B cell (primary cell): ENCODE data around the gene VAV2. TPM values are rescaled to one million over a fixed set of nuclear protein-coding genes. Genes with fewer than 3 reads are reported as not detected.
"Not testable (repeated sequence)": the region's sequence is repeated elsewhere in the genome, so short reads cannot be mapped to it uniquely, and the experiment has no call there.

Experiments
- ATAC-seq: fragments of 200-7000 bp; cut with Tn5 transposase; one replicate; pipeline ENCODE4 v1.10.0; 2021; ENCODE audit warnings: low read depth, mild to moderate bottlenecking, moderate number of reproducible peaks, moderate library complexity
- CTCF ChIA-PET: fragments of 350-600 bp; sonication (Branson Sonifier 250); formaldehyde crosslinking; loops from one replicate; lab custom pipeline; 2021; ENCODE audit warnings: antibody characterized with exemption, inconsistent platforms; lab: Charles Lee
- POLR2A ChIA-PET: fragments of 350-600 bp; sonication (Branson Sonifier 250); formaldehyde crosslinking; loops from one replicate; lab custom pipeline; 2021; ENCODE audit warnings: antibody characterized with exemption; lab: Charles Lee
- DNase-seq: peaks from one replicate; pipeline ENCODE4 v3.0.0; 2013
- H2AFZ ChIP-seq: 2 replicates; pipeline ENCODE4 v1.6.1; 2012; ENCODE audit warnings: mild to moderate bottlenecking, low read depth, low read length; ENCODE audit not compliant: insufficient read depth, poor library complexity, severe bottlenecking
- H3K27ac ChIP-seq, 2 donors: 1 replicate in 1 of 2; 2 replicates in 1 of 2; pipeline ENCODE4 v1.5.1; 2012 to 2013; ENCODE audit warnings: low read length in 2 of 2, mild to moderate bottlenecking in 2 of 2, moderate library complexity in 1 of 2
- H3K27me3 ChIP-seq, 4 experiments: fragments of 200-600 bp in 1 of 4; sonication (generic) in 1 of 4; replicated peaks in 1 of 4; 1 replicate in 2 of 4; 2 replicates in 2 of 4; pipeline versions ENCODE4 v1.6.1 to v1.7.0; 2013 to 2016; ENCODE audit warnings: low read length in 3 of 4, mild to moderate bottlenecking in 2 of 4, mixed read lengths in 1 of 4, moderate library complexity in 1 of 4; ENCODE audit not compliant: insufficient read depth in 4 of 4, control insufficient read depth in 3 of 4; ENCODE audit errors: control extremely low read depth in 1 of 4
- H3K36me3 ChIP-seq, 2 experiments: replicated peaks in 1 of 2; 1 replicate in 1 of 2; 2 replicates in 1 of 2; pipeline versions ENCODE4 v1.6.1 to v1.7.1; 2013; ENCODE audit warnings: low read length in 1 of 2; ENCODE audit not compliant: insufficient read depth in 2 of 2, control insufficient read depth in 1 of 2; ENCODE audit errors: control extremely low read depth in 1 of 2, extremely low read depth in 1 of 2
- H3K4me1 ChIP-seq, 2 donors: fragments of 200-600 bp in 1 of 2; sonication (generic) in 1 of 2; 1 replicate in 1 of 2; 2 replicates in 1 of 2; pipeline versions ENCODE4 v1.5.1 to v1.6.1; 2013 to 2017; ENCODE audit warnings: low read length in 2 of 2; ENCODE audit not compliant: control insufficient read depth in 2 of 2, insufficient read depth in 2 of 2
- H3K4me2 ChIP-seq: replicated peaks from 2 replicates; pipeline ENCODE3; 2012; ENCODE audit warnings: mild to moderate bottlenecking, low read depth, low read length; ENCODE audit not compliant: poor library complexity, severe bottlenecking
- H3K4me3 ChIP-seq, 5 experiments: fragments of 200-600 bp in 1 of 5; sonication (generic) in 1 of 5; 1 replicate in 3 of 5; 2 replicates in 2 of 5; pipeline versions ENCODE4 v1.5.1 to v1.7.0; 2011 to 2016; ENCODE audit warnings: low read length in 4 of 5, mild to moderate bottlenecking in 4 of 5, low read depth in 2 of 5, control low read depth in 1 of 5, moderate library complexity in 1 of 5; ENCODE audit not compliant: insufficient read depth in 1 of 5; ENCODE audit errors: control extremely low read depth in 1 of 5, extremely low read depth in 1 of 5
- H3K79me2 ChIP-seq: fragments of 200-600 bp; sonication (generic); one replicate; pipeline ENCODE4 v1.6.0; 2016; ENCODE audit warnings: low read length; ENCODE audit not compliant: control insufficient read depth, insufficient read depth
- H3K9ac ChIP-seq: fragments of 200-600 bp; sonication (generic); 2 replicates; pipeline ENCODE4 v1.6.1; 2017; ENCODE audit warnings: mild to moderate bottlenecking, low read length, moderate library complexity
- H3K9me3 ChIP-seq, 3 donors: one replicate each; pipeline versions ENCODE4 v1.6.1 to v1.7.1; 2013; ENCODE audit warnings: low read length in 2 of 3; ENCODE audit not compliant: control insufficient read depth in 2 of 3, insufficient read depth in 1 of 3; ENCODE audit errors: control extremely low read depth in 1 of 3
- H4K20me1 ChIP-seq: 2 replicates; pipeline ENCODE4 v1.6.0; 2012; ENCODE audit warnings: mild to moderate bottlenecking, low read length; ENCODE audit not compliant: insufficient read depth, control insufficient read depth, poor library complexity, severe bottlenecking
- H3K27ac Mint-ChIP-seq: one replicate; pipeline ENCODE4 v1.8.0; 2021; ENCODE audit warnings: mixed read lengths
- H3K27me3 Mint-ChIP-seq: one replicate; pipeline ENCODE4 v1.8.0; 2021; ENCODE audit warnings: mixed read lengths
- H3K4me1 Mint-ChIP-seq: one replicate; pipeline ENCODE4 v1.8.0; 2021; ENCODE audit warnings: mixed read lengths
- H3K4me3 Mint-ChIP-seq: one replicate; pipeline ENCODE4 v1.8.0; 2021; ENCODE audit warnings: mixed read lengths
- H3K9me3 Mint-ChIP-seq: one replicate; pipeline ENCODE4 v1.8.0; 2022; ENCODE audit warnings: mixed read lengths; ENCODE audit not compliant: insufficient read depth
- CTCF ChIP-seq: fragments of 200-600 bp; IDR thresholded peaks from one replicate; pipeline ENCODE4 v1.8.0; 2022; ENCODE audit warnings: antibody characterized with exemption, mild to moderate bottlenecking
- EZH2 ChIP-seq: IDR thresholded peaks from 2 replicates; pipeline ENCODE4 v1.6.1; 2012; ENCODE audit warnings: borderline replicate concordance, low read depth, mild to moderate bottlenecking, moderate library complexity, low read length; ENCODE audit not compliant: insufficient read depth, poor library complexity, severe bottlenecking
- WGBS: methylation state at CpG from one replicate; pipeline ENCODE4 v1.1.5; 2013; ENCODE audit warnings: missing lambda C conversion rate; ENCODE audit not compliant: insufficient coverage; 5-methylcytosine and 5-hydroxymethylcytosine counted together
- intact Hi-C: fragments of 100-400 bp; cut with micrococcal nuclease; formaldehyde crosslinking; loops from one replicate; pipeline ENCODE4 v1.10.0; 2022
- polyA plus RNA-seq: library from polyadenylated mRNA; depleted of rRNA; stranded (reverse); fragments of >200 nt; gene quantifications from 2 replicates; pipeline ENCODE4 v1.2.3, GENCODE V29; 2012
- total RNA-seq, 2 donors: library from RNA; stranded (reverse); fragments of 120-200 nt in 1 of 2; gene quantifications; 1 replicate in 1 of 2; 2 replicates in 1 of 2; pipeline versions ENCODE4 v1.2.3 to v1.2.4, GENCODE V29; 2013 to 2022

Gene VAV2
- total and polyA plus RNA-seq, 2 donors (not counting 1 experiment from before 2014, with no cell fraction given): 34.4 to 128 TPM

- intact Hi-C loops: loop anchor here (10.0 kb wide), 1 partner anchor 54 kb away; no protein-coding TSS in a partner anchor
- no peak overlapping the region for H2AFZ ChIP-seq
- Mint-ChIP-seq H3K4me3 (peak overlapping the region; percentile 83), H3K9me3 (no peaks in the 10 kb centered on the region), H3K27me3 (no peaks in the 10 kb centered on the region), H3K4me1 (peaks cover 78% of the 10 kb centered on the region), H3K27ac (peak overlapping the region; percentile 86)
- H3K9me3 ChIP-seq: peaks cover 0 to 2% (median under 1%) of the 10 kb centered on the region in 3 donors
- no peaks in the 10 kb centered on the region for H3K36me3 ChIP-seq
- DNase-seq (no peak), ATAC-seq (no peak)
- H3K27ac ChIP-seq: peak overlapping the region; percentile 51 to 79
- H3K4me1 ChIP-seq: peaks cover 74 to 80% of the 10 kb centered on the region in 2 donors
- H3K9ac ChIP-seq: peak overlapping the region; percentile 47
- peak overlapping the region in 3 of 5 experiments; percentile 19 to 34 (median 31) for H3K4me3 ChIP-seq
- ChIA-PET CTCF (interaction anchor here (1.3 to 1.9 kb wide), 2 partner anchors 34 to 177 kb away, joined by 4 to 7 read pairs; no protein-coding TSS in a partner anchor), POLR2A (interaction anchor here (1.0 to 1.1 kb wide), 3 partner anchors 9 to 32 kb away, joined by 3 read pairs; no protein-coding TSS in a partner anchor)
- no peaks in the 10 kb centered on the region for H3K27me3 ChIP-seq
- peaks cover 90% of the 10 kb centered on the region for H3K79me2 ChIP-seq
- 57% methylated on average over 8 of the region's 9 CpGs for WGBS
- TF ChIP-seq CTCF: no peak
- TF ChIP-seq EZH2: no peak
- H3K4me2 ChIP-seq: peak overlapping the region; percentile 74
- peaks cover 66% of the 10 kb centered on the region for H4K20me1 ChIP-seq
Measured at GRCh38 chr9:133959171-133959570, 33.0 kb downstream of the VAV2 start.

DNA sequence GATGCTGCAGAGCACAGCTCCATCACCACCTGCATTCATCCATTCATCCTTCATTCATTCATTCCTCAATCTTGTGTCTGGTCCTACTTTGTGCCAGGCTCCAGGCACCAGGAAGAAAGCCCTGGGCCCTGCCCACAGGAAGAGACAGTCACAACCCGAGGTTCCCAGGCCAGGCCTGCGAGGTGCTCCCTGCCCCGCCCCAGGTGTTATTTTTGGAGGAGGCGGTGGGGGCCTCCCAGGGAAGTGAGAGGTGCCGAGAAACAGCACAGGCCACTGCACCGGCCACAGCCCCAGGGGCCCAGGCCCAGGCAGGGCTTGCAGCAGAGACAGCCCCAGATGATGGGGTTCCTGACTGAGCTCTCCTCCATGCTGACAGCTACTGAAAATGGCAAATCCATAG, 33.4 kb downstream of the VAV2 start:
- Mint-ChIP-seq H3K9me3 (no peaks in the 10 kb centered on the region), H3K27ac (peak overlapping the region; percentile 86), H3K27me3 (no peaks in the 10 kb centered on the region), H3K4me3 (peak overlapping the region; percentile 83), H3K4me1 (peaks cover 82% of the 10 kb centered on the region)
- 3% methylated on average over 6 of the region's 6 CpGs for WGBS
- DNase-seq: no peak
- TF ChIP-seq CTCF (no peak), EZH2 (no peak)
- Histone ChIP-seq H2AFZ (no peak overlapping the region), H4K20me1 (peaks cover 69% of the 10 kb centered on the region), H3K9ac (peak overlapping the region; percentile 47), H3K36me3 (no peaks in the 10 kb centered on the region), H3K79me2 (peaks cover 90% of the 10 kb centered on the region), H3K4me3 (peak overlapping the region in 3 of 5 experiments; percentile 19 to 34 (median 31)), H3K27ac (peak overlapping the region; percentile 51 to 79), H3K4me2 (peak overlapping the region; percentile 74), H3K27me3 (no peaks in the 10 kb centered on the region), H3K9me3 (no peaks in the 10 kb centered on the region), H3K4me1 (peaks cover 79 to 84% of the 10 kb centered on the region in 2 donors)
- intact Hi-C loops: loop anchor here (10.0 kb wide), 1 partner anchor 54 kb away; no protein-coding TSS in a partner anchor
- ATAC-seq: peak; percentile 6
- ChIA-PET POLR2A (interaction anchor here (1.0 to 1.1 kb wide), 3 partner anchors 9 to 32 kb away, joined by 3 read pairs; no protein-coding TSS in a partner anchor), CTCF (interaction anchor here (1.3 to 1.9 kb wide), 2 partner anchors 35 to 176 kb away, joined by 4 to 7 read pairs; no protein-coding TSS in a partner anchor)

GRCh38 chr9:133957772-133958171, 34.4 kb downstream of the VAV2 start:
- Histone ChIP-seq H3K4me2 (peak overlapping the region; percentile 99), H3K27ac (peak overlapping the region; percentile 93 to 94), H3K79me2 (peaks cover 90% of the 10 kb centered on the region), H3K9ac (peak overlapping the region; percentile 73), H3K4me1 (peaks cover 85 to 89% of the 10 kb centered on the region in 2 donors), H3K4me3 (peak overlapping the region in 1 of 5 experiments; percentile 2), H4K20me1 (peaks cover 69% of the 10 kb centered on the region)
- not testable (repeated sequence) for H3K9me3 ChIP-seq, H2AFZ ChIP-seq, H3K27me3 Mint-ChIP-seq, H3K27me3 ChIP-seq, H3K9me3 Mint-ChIP-seq, DNase-seq, ATAC-seq, H3K36me3 ChIP-seq
- no CpG with 5 or more reads among the region's 7 CpGs for WGBS
- ChIA-PET CTCF (interaction anchor here (0.9 to 5.5 kb wide), 5 partner anchors 11 to 164 kb away, joined by 3 to 43 read pairs (median 5); partner anchors contain the start of gene VAV2), POLR2A (interaction anchor here (1.9 to 3.2 kb wide), 2 partner anchors 14 to 33 kb away, joined by 6 to 19 read pairs; partner anchors contain the start of gene VAV2)
- Mint-ChIP-seq H3K4me1 (peaks cover 75% of the 10 kb centered on the region), H3K4me3 (peak overlapping the region; percentile 86), H3K27ac (peak overlapping the region; percentile 98)
- intact Hi-C loops: loop anchor here (10.0 kb wide), 1 partner anchor 53 kb away; no protein-coding TSS in a partner anchor
